LNCaP clone FGC (cell line): ENCODE data around the gene GATAD2B.

Source experiments
- DNase-seq: peaks from one replicate; pipeline ENCODE4 v3.0.0-alpha.2; 2011; ENCODE audit warnings: low read depth
- H3K4me3 ChIP-seq: 2 replicates; pipeline ENCODE4 v1.5.1; 2011; ENCODE audit warnings: mild to moderate bottlenecking, low read depth, low read length, control low read depth
- TF ChIP-seq, protein P1 (sequence below): IDR thresholded peaks from 2 replicates; pipeline ENCODE4 v1.5.1; 2012; ENCODE audit warnings: mild to moderate bottlenecking; ENCODE audit not compliant: control insufficient read depth, insufficient read depth; ENCODE audit errors: extremely low read depth

GATAD2B gene

DNA sequence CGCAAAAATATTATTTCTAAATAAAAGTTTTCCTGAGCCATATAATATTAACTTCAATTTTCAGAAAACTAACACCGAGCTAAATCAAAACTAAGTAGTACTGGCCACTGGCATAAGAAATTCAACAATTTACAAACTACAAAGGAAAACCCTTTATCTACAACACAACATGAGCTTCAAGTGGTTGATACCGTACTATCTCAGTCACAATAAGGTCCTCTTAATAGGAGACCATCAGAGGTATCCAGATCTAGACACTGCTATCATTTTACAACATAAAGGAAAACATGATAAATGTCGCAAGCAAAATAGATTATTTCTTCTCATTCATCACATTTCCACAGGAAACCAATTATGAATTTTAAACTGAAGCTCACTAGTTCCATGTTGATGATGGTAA lies 39.5 kb downstream of the GATAD2B start:
- no peak overlapping the region for H3K4me3 ChIP-seq
- TF ChIP-seq, protein P1, sequence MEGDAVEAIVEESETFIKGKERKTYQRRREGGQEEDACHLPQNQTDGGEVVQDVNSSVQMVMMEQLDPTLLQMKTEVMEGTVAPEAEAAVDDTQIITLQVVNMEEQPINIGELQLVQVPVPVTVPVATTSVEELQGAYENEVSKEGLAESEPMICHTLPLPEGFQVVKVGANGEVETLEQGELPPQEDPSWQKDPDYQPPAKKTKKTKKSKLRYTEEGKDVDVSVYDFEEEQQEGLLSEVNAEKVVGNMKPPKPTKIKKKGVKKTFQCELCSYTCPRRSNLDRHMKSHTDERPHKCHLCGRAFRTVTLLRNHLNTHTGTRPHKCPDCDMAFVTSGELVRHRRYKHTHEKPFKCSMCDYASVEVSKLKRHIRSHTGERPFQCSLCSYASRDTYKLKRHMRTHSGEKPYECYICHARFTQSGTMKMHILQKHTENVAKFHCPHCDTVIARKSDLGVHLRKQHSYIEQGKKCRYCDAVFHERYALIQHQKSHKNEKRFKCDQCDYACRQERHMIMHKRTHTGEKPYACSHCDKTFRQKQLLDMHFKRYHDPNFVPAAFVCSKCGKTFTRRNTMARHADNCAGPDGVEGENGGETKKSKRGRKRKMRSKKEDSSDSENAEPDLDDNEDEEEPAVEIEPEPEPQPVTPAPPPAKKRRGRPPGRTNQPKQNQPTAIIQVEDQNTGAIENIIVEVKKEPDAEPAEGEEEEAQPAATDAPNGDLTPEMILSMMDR = no peak
- no peak for DNase-seq

DNA sequence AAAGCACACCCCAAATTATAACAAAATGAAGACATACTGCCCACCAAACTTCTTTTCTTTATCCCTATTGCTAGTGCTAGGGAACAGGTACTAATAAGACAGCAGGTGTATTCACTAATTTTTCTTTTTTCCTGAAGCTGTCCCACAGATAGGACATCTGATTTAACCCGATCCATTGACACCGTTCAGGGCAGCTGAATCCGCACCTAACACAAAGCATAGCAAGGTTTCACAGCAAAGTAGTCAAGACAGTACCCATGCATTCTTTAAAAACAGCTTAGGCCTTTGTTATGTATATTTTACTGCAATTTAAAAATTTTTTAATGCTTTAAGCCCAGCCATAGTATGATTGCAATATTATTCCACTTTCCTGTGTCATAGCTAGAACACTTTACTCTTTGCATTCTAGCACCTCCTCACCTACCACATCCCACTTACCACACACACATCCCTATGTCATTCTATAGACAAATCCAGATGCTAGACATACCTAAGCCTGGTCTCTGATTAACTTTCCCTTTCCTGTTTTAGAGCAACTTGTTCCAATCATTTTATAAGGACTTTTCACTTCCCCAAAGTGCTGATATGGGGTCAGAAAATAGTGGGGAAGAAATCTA lies 40.4 kb downstream of the GATAD2B start:
- no peak for DNase-seq
- no peak overlapping the region; the same call in 1 of the 2 replicates for H3K4me3 ChIP-seq
- TF ChIP-seq, protein P1 = no peak

DNA sequence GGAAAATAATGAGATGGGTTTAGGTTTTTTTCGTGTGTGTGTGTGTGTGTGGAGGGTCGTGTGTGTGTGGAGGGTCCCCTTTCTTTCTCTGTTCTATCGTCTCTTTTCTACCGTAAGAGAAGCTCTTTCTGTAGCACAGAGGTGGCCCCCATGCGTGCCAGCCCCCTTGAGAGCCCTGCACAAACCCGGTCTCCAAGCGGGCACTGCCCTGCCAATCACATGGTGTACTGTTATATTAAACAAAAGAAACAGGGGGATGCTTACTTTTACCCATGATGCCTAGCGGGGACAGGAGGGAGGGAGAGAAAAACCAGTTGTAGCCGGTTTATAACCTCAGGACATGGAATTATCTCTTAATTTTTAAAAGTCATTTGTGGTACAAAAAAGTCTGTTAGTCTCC lies 41.0 kb downstream of the GATAD2B start:
- TF ChIP-seq, protein P1 = no peak
- H3K4me3 ChIP-seq = peak overlapping the region; percentile 26
- DNase-seq = peak; percentile 10

DNA sequence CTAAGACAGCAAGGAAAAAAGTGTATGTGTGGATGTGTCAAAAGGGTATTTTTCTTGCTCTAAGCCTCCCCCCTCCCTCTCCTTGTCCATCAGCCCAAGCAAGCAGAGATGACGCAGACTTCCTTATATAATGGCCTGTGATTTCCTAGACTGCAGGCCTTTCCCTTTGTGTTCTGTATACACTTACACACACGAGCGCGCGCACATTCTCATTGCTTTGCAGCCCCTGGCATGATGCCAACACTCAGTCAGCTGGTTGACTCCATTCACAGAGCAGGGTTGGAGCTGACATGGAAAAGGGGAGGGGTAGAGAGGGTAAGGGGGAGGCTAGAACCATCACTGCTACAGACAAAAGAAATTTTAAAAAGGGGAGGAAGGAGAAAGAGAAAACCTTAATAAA lies 41.8 kb downstream of the GATAD2B start:
- DNase-seq = peak; percentile 86
- H3K4me3 ChIP-seq = peak overlapping the region; percentile 26
- TF ChIP-seq, protein P1 = no peak

DNA sequence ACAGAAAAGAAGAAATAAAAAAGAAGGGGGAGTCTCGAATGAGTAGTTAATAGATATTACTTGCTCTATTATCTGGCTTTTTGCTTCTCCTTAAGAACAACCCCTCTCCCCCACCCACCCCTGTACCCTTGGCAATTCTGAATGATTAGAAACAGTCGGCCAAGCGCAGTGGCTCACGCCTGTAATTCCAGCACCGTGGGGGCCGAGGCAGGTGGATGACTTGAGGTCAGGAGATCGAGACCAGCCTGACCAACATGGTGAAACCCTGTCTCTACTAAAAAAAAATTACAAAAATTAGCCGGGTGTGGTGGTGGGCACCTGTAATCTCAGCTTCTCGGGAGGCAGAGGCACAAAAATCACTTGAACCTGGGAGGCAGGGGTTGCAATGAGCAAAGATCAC lies 42.7 kb downstream of the GATAD2B start:
- no peak for DNase-seq
- H3K4me3 ChIP-seq = no peak overlapping the region
- TF ChIP-seq, protein P1 = no peak

DNA sequence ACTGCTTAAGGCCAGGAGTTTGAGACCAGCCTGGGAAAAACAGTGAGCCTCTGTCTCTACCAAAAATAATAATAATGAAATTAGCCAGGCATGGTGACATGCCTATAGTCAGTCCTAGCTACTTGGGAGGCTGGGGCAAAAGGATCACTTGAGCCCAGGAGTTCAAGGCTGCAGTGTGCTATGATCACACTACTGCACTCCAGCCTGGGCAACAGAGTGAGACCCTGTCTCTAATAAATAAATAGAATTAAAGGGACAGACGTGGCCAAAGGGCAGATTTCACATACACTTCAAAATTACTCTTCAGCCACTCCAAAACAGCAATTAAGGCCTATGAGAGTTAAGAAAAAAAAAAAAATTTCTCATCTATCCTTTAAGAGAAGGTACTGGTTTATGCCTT lies 45.7 kb downstream of the GATAD2B start:
- no peak for DNase-seq
- H3K4me3 ChIP-seq = no peak overlapping the region
- TF ChIP-seq, protein P1 = no peak

DNA sequence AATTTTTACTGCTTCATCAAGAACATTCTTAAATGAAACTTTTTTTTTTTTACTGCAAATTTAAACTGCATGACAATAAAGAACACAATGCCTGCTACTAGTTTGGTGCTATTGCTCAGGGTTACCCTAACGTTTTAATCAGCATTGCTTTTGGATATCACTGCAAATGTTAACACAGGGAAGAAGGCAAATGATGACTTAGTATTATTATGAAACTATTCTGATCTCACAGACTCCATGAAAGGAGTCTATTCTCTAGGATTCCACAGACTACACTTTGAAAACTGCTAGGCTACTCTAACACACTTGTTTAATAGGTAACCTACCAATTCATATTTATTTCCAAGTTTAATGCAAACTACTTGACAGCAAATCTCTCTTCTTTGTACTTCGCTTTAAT lies 49.8 kb downstream of the GATAD2B start:
- TF ChIP-seq, protein P1 = no peak
- DNase-seq = no peak
- no peak overlapping the region for H3K4me3 ChIP-seq
